Smooth muscle cell of the brain vasculature (primary cell): ENCODE results near the gene KIF15.

Experiments used
- DNase-seq: peaks from one replicate; pipeline ENCODE4 v3.0.0-alpha.2; 2012; ENCODE audit warnings: low read depth, low spot score

The KIF15 gene

DNA sequence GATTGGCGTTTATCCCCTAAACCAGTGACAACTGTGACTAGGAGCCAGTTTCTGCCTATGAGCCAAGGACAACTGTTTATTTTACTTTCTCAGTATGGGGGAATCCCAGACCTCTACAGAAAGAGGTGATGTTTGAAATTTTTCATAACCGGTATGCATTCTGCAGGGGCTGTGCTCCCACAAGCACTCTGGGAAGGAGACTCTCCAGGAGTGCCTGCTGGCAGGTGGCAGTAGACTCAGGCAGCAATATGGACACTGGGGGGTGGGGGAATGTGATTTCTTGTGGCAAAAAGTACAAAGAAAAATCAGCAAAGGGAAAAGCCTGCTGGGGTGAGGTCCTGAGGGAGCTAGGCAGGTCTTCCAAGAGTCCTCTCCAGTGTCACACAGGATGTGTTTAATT is 118.7 kb downstream of the KIF15 start:
- DNase-seq = no peak

DNA sequence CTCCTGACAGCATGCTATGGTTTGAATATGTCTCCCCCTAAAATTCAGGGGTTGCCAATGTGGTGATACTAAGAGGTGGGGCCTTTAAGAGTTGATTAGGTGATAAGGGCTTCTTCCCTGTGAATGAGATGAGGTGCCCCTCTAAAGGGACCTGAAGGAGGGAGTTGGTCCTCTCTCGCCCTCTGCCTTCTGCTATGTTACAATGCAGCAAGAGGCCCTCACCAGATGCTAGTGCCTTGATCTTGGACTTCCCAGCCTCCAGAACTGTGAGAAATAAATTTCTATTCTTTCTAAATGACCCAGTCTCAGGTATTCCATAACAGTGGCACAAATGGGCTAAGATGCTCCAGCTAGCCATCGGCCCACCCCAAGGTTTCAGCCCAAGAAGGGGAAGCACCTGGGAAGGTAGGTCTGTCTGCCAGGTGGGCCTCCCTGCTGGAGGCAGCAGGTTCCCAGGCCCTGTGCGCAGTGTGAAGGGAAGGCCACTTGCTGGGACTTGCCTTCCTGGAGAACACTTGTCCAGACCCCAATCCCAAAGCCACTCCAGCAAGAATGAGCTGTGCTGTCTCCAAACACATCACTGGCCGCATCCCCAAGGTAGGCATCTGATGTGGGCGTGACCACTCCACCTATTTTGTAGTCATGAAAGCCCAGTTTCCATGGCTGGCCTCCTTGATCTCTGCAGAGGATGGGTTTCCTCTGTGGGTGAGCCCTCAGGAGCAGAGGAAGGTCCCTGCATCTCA is 121.8 kb downstream of the KIF15 start:
- DNase-seq = no peak

DNA sequence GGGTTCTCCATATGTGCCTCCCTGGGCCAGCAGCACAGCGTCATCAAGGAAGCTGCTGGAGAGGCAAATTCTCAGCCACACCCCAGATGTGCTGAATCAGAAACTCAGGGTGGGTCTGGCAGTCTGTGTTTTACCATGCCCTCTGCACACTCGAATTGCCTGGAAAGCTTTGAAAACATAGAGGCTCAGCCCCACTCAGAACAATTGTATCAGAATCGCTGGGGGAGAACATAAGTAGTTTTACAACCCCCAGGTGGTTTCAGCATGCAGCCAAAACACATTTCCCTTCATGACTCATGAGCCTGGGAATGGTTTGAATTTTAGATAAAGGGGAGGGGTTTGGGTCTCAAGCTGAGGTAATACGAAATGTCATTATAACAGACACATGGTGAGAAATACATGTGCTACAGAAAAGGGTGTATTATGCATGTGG is 122.4 kb downstream of the KIF15 start:
- DNase-seq = peak; percentile 93

DNA sequence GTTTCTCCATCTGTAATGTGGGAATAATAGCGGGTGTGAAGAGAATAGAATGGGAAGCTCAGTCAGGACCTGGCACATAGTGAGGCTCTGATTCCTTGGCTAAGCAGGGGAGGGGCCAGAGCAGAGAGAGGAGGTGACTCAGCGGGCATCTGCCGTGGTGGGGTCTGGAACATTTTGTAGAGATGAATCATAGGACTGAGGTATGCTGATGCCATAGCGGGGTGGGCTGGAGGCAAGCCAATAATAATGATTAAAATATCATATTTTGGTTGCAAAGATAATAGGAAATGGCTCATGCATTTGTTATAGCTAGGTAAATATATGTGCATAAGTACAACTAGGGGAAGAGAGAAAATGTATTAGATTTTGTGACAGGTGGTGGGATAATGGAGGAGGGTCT is 124.0 kb downstream of the KIF15 start:
- DNase-seq = peak; percentile 84

DNA sequence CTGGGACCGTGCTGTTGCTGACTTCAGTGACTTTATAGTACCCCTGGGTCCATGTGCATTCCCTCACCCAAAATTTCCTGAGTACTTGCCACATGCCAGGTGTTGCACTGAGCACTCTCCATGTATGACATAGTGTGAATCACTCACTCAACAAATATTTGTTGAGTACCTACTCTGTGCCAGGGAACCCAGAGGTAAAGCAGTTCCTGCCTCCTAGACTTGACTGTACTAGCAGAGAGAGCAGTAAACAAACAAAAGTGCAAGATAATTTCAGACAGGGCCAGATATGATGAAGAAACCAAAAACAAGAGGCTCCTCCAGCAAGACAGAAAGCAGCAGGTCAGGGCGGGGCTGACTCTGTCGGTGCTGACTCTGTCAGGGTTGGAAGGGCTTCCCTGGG is 125.0 kb downstream of the KIF15 start:
- no peak for DNase-seq

DNA sequence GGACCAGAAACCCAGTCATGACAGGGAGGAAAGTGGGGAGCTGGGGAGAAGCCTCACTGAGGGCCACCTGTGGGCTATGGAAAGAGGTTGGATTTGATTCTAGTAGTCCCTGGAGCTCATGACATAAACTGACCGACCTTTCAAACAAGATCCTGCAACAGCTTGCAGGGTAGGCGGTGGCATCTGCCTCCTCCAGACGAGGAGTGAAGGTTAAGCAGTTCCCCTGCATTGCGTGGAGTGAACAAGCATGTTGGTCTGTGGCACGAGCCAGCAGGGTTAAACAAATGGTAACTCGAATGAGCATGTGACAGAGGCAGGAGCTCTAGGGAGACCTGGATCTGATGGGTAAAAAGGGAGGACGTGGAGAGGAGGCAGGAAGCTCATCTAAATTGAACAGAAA is 125.5 kb downstream of the KIF15 start:
- DNase-seq = no peak

GRCh38 chr3:44890258-44890657 is 128.7 kb downstream of the KIF15 start:
- no peak for DNase-seq

DNA sequence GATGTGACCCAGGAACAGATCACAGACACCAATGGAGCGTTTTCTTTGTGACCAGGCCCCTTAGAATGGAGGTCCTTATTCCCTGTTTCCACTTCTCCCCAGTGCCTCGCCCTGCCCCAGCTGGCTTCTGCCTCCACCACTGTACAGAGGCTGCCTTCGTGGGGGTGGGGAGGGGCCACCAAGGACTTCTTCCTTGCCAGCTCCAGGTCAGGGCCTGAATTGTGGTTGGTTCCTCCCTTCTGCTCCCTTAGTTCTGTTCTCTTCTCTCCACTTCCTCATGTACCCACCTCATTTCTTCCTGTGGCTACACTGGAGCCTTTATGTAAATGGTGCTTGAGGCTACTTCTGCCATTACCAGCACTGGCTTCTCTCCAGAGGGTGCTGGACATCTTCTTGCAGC is 129.3 kb downstream of the KIF15 start:
- DNase-seq = no peak

DNA sequence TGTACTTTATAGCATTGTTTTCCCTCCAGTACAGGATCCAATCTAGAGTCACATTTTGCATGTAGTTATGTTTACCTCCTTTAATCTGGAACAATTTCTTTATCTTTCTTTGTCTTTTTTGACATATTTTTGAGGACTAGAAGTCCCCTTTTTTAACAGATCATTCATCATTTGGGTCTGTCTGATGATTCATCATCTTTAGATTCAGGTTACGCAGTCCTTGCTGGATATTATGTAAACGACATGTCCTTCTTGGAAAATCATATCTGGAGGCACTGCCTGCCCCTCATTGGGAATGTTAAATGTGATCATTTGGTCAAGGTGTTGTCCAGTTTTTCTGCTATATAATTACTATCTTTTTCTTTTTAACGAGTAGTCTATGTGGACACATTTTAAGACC is 131.1 kb downstream of the KIF15 start:
- DNase-seq = no peak

- DNase-seq = no peak
These were observed 131.5 kb downstream of the KIF15 start for GRCh38 chr3:44893097-44893496.

- no peak for DNase-seq
These were observed 132.9 kb downstream of the KIF15 start for GRCh38 chr3:44894485-44894884.

GRCh38 chr3:44896440-44896839 is 134.8 kb downstream of the KIF15 start:
- DNase-seq = no peak

GRCh38 chr3:44899683-44900367 is 138.2 kb downstream of the KIF15 start:
- no peak for DNase-seq

- no peak for DNase-seq
These were observed 141.0 kb downstream of the KIF15 start for GRCh38 chr3:44902628-44903027.
